H9 (cell line): ENCODE results near the gene LIPC. TPM values are rescaled to one million over a fixed set of nuclear protein-coding genes. Genes with fewer than 3 reads are reported as not detected.

Source experiments
- DNase-seq: peaks from one replicate; pipeline ENCODE4 v3.0.0-alpha.2; 2017
- H2AFZ ChIP-seq: one replicate; pipeline ENCODE4 v1.6.1; 2013; ENCODE audit warnings: mild to moderate bottlenecking, low read length, control low read depth, moderate library complexity
- H2AK5ac ChIP-seq: 2 replicates; pipeline ENCODE4 v1.6.1; 2013; ENCODE audit warnings: low read length, control low read depth, mixed read lengths; ENCODE audit not compliant: insufficient read length
- H2BK120ac ChIP-seq: one replicate; pipeline ENCODE4 v1.6.1; 2013; ENCODE audit warnings: low read depth, mild to moderate bottlenecking, low read length, control low read depth, inconsistent platforms; ENCODE audit not compliant: poor library complexity, severe bottlenecking
- H2BK12ac ChIP-seq: 2 replicates; pipeline ENCODE4 v1.6.1; 2013; ENCODE audit warnings: low read length, control low read depth, mixed read lengths, low read depth; ENCODE audit not compliant: insufficient read length
- H2BK15ac ChIP-seq: 2 replicates; pipeline ENCODE4 v1.6.1; 2013; ENCODE audit warnings: low read depth, low read length, control low read depth
- H2BK20ac ChIP-seq: one replicate; pipeline ENCODE4 v1.6.1; 2013; ENCODE audit warnings: low read depth, mild to moderate bottlenecking, low read length, control low read depth, inconsistent platforms; ENCODE audit not compliant: poor library complexity, severe bottlenecking
- H2BK5ac ChIP-seq: 2 replicates; pipeline ENCODE4 v1.6.1; 2013; ENCODE audit warnings: low read length, control low read depth, mixed read lengths; ENCODE audit not compliant: insufficient read length
- H3K14ac ChIP-seq: 2 replicates; pipeline ENCODE4 v1.6.1; 2013; ENCODE audit warnings: low read length, control low read depth; ENCODE audit not compliant: insufficient read depth
- H3K18ac ChIP-seq: 2 replicates; pipeline ENCODE4 v1.6.1; 2013; ENCODE audit warnings: low read depth, mild to moderate bottlenecking, mixed read lengths, low read length, control low read depth; ENCODE audit not compliant: insufficient read length
- H3K23ac ChIP-seq: 2 replicates; pipeline ENCODE4 v1.6.1; 2013; ENCODE audit warnings: low read length, control low read depth, mixed read lengths, low read depth; ENCODE audit not compliant: insufficient read length
- H3K23me2 ChIP-seq: 2 replicates; pipeline ENCODE4 v1.6.1; 2013; ENCODE audit warnings: low read depth, mild to moderate bottlenecking, mixed read lengths, low read length, control low read depth; ENCODE audit not compliant: insufficient read length, poor library complexity, severe bottlenecking
- H3K27ac ChIP-seq: 2 replicates; pipeline ENCODE4 v1.5.1; 2013; ENCODE audit warnings: low read length, control low read depth, mixed read lengths, low read depth; ENCODE audit not compliant: insufficient read length
- H3K27me3 ChIP-seq: 2 replicates; pipeline ENCODE4 v1.6.1; 2013; ENCODE audit warnings: low read length, control low read depth, inconsistent platforms; ENCODE audit not compliant: insufficient read depth
- H3K4ac ChIP-seq: 2 replicates; pipeline ENCODE4 v1.6.1; 2013; ENCODE audit warnings: low read depth, mild to moderate bottlenecking, control low read depth, inconsistent platforms, low read length, moderate library complexity
- H3K4me1 ChIP-seq: 2 replicates; pipeline ENCODE4 v1.6.1; 2013; ENCODE audit warnings: low read length, control low read depth, inconsistent platforms; ENCODE audit not compliant: insufficient read depth
- H3K4me2 ChIP-seq: 2 replicates; pipeline ENCODE4 v1.6.1; 2013; ENCODE audit warnings: low read length, control low read depth, mixed read lengths; ENCODE audit not compliant: insufficient read length, insufficient read depth
- H3K56ac ChIP-seq: 2 replicates; pipeline ENCODE4 v1.6.1; 2013; ENCODE audit warnings: low read depth, mild to moderate bottlenecking, mixed read lengths, low read length, control low read depth; ENCODE audit not compliant: insufficient read length
- H3K79me1 ChIP-seq: 2 replicates; pipeline ENCODE4 v1.6.1; 2013; ENCODE audit warnings: low read depth, mild to moderate bottlenecking, moderate library complexity, low read length, control low read depth, inconsistent platforms; ENCODE audit not compliant: insufficient read depth, poor library complexity, severe bottlenecking
- H3K79me2 ChIP-seq: 2 replicates; pipeline ENCODE4 v1.6.1; 2013; ENCODE audit warnings: low read length, control low read depth, inconsistent platforms; ENCODE audit not compliant: insufficient read depth
- H3K9ac ChIP-seq: 2 replicates; pipeline ENCODE4 v1.6.1; 2013; ENCODE audit warnings: low read length, control low read depth, mixed read lengths; ENCODE audit not compliant: insufficient read length; ENCODE audit errors: extremely low read depth
- H3K9me3 ChIP-seq: one replicate; pipeline ENCODE4 v1.6.1; 2013; ENCODE audit warnings: low read depth, low read length, inconsistent platforms; ENCODE audit not compliant: control insufficient read depth
- H3T11ph ChIP-seq: one replicate; pipeline ENCODE4 v1.6.1; 2013; ENCODE audit warnings: mild to moderate bottlenecking, low read length, control low read depth, inconsistent platforms
- H4K20me1 ChIP-seq: one replicate; pipeline ENCODE4 v1.6.1; 2013; ENCODE audit not compliant: control insufficient read depth, insufficient read length, insufficient read depth
- H4K5ac ChIP-seq: 2 replicates; pipeline ENCODE4 v1.6.1; 2013; ENCODE audit warnings: low read depth, mild to moderate bottlenecking, mixed read lengths, low read length, control low read depth; ENCODE audit not compliant: insufficient read length
- H4K8ac ChIP-seq: replicated peaks from 2 replicates; pipeline ENCODE4 v1.6.1; 2013; ENCODE audit warnings: low read length, control low read depth, mixed read lengths, low read depth; ENCODE audit not compliant: insufficient read length
- H4K91ac ChIP-seq: 2 replicates; pipeline ENCODE4 v1.6.1; 2013; ENCODE audit warnings: low read depth, mild to moderate bottlenecking, moderate library complexity, mixed read lengths, low read length, control low read depth; ENCODE audit not compliant: insufficient read length
- H3K27ac Mint-ChIP-seq, 3 experiments: 2 replicates in 2 of 3; 3 replicates in 1 of 3; pipeline ENCODE4 v1.8.0; 2020 to 2021; ENCODE audit warnings: mixed read lengths in 3 of 3, mild to moderate bottlenecking in 1 of 3, moderate library complexity in 1 of 3
- H3K27me3 Mint-ChIP-seq: 2 replicates; pipeline ENCODE4 v1.8.0; 2021; ENCODE audit warnings: low read depth, mild to moderate bottlenecking, moderate library complexity, mixed read lengths
- H3K36me3 Mint-ChIP-seq, 3 experiments: 2 replicates in 2 of 3; 3 replicates in 1 of 3; pipeline ENCODE4 v1.8.0; 2020 to 2021; ENCODE audit warnings: low read depth in 3 of 3, mixed read lengths in 3 of 3; ENCODE audit not compliant: insufficient read depth in 1 of 3
- H3K4me1 Mint-ChIP-seq, 2 experiments: 2 replicates each; pipeline ENCODE4 v1.8.0; 2020; ENCODE audit warnings: mixed read lengths in 2 of 2
- H3K4me3 Mint-ChIP-seq, 2 experiments: 2 replicates in 1 of 2; 3 replicates in 1 of 2; pipeline ENCODE4 v1.8.0; 2020 to 2021; ENCODE audit warnings: mild to moderate bottlenecking in 2 of 2, mixed read lengths in 2 of 2, moderate library complexity in 1 of 2
- H3K9me3 Mint-ChIP-seq, 2 experiments: 2 replicates in 1 of 2; 3 replicates in 1 of 2; pipeline ENCODE4 v1.8.0; 2020; ENCODE audit warnings: mild to moderate bottlenecking in 2 of 2, mixed read lengths in 2 of 2, moderate library complexity in 1 of 2
- WGBS: extraction: QIAGEN DNeasy Blood & Tissue Kit; methylation state at CpG from one replicate; pipeline ENCODE4 v1.1.7; 2013; ENCODE audit warnings: missing lambda C conversion rate, low lambda C conversion rate, mixed read lengths; ENCODE audit not compliant: insufficient read length; ENCODE audit errors: extremely low coverage; 5-methylcytosine and 5-hydroxymethylcytosine counted together
- total RNA-seq: library from RNA; stranded (reverse); gene quantifications from 2 replicates; pipeline ENCODE4 v1.2.1, GENCODE V29; 2021
- TF ChIP-seq, protein P1 (sequence below): fragments of 200-600 bp; sonication (generic); conservative IDR thresholded peaks from 3 replicates; pipeline ENCODE4 v1.8.0; 2021; ENCODE audit warnings: antibody characterized with exemption, mild to moderate bottlenecking

The LIPC gene
- total RNA-seq, 1 experiment from 2014 or later = not detected

DNA sequence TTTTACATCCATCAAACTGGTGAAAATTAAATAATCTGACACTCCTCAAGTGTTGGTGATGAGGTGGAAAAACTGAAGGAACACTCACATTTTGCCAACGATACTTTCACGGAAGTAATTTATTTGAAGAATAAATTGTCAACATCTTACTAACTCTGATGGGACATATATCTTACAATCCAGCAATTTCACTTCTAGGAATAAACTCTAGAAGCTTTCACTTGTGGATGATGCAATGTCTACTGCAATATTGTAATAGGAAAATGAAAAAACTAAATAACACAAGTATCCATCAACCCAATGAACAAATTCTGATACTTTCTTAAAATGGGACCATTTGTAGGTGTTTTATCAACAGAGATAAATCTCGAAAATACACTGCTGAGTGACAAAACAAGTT is 16.2 kb upstream of the LIPC start:
- no peaks in the 10 kb centered on the region for H4K20me1 ChIP-seq
- no peak overlapping the region for H3K23ac ChIP-seq
- DNase-seq = no peak
- no peak overlapping the region for H4K5ac ChIP-seq
- H3K18ac ChIP-seq = no peak overlapping the region
- no peak overlapping the region for H3K56ac ChIP-seq
- H3K14ac ChIP-seq = no peak overlapping the region
- H2BK20ac ChIP-seq = no peak overlapping the region
- no peak overlapping the region for H3K9ac ChIP-seq
- no peak overlapping the region for H3K4ac ChIP-seq
- H2BK120ac ChIP-seq = no peak overlapping the region
- no peak overlapping the region for H2BK5ac ChIP-seq
- Mint-ChIP-seq H3K27me3 (no peaks in the 10 kb centered on the region), H3K9me3 (peaks cover 4 to 7% of the 10 kb centered on the region in 2 experiments; a peak in 4 of 5 replicates), H3K4me3 (no peak overlapping the region), H3K4me1 (no peaks in the 10 kb centered on the region), H3K36me3 (peaks cover 0 to 11% (median 0%) of the 10 kb centered on the region in 3 experiments; a peak in 2 of 7 replicates), H3K27ac (no peak overlapping the region)
- H3K79me2 ChIP-seq = no peaks in the 10 kb centered on the region
- no peak overlapping the region for H4K8ac ChIP-seq
- no peak overlapping the region for H3T11ph ChIP-seq
- no CpG with 5 or more reads among the region's 3 CpGs for WGBS
- H3K9me3 ChIP-seq = no peaks in the 10 kb centered on the region
- no peak overlapping the region for H3K27ac ChIP-seq
- no peak overlapping the region for H2BK15ac ChIP-seq
- no peak overlapping the region for H3K4me2 ChIP-seq
- TF ChIP-seq, protein P1, sequence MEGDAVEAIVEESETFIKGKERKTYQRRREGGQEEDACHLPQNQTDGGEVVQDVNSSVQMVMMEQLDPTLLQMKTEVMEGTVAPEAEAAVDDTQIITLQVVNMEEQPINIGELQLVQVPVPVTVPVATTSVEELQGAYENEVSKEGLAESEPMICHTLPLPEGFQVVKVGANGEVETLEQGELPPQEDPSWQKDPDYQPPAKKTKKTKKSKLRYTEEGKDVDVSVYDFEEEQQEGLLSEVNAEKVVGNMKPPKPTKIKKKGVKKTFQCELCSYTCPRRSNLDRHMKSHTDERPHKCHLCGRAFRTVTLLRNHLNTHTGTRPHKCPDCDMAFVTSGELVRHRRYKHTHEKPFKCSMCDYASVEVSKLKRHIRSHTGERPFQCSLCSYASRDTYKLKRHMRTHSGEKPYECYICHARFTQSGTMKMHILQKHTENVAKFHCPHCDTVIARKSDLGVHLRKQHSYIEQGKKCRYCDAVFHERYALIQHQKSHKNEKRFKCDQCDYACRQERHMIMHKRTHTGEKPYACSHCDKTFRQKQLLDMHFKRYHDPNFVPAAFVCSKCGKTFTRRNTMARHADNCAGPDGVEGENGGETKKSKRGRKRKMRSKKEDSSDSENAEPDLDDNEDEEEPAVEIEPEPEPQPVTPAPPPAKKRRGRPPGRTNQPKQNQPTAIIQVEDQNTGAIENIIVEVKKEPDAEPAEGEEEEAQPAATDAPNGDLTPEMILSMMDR = no peak
- H2BK12ac ChIP-seq = no peak overlapping the region
- no peak overlapping the region for H2AK5ac ChIP-seq
- H2AFZ ChIP-seq = no peak overlapping the region
- no peaks in the 10 kb centered on the region for H3K27me3 ChIP-seq
- no peaks in the 10 kb centered on the region for H3K23me2 ChIP-seq
- no peak overlapping the region for H4K91ac ChIP-seq
- no peaks in the 10 kb centered on the region for H3K79me1 ChIP-seq
- no peaks in the 10 kb centered on the region for H3K4me1 ChIP-seq
